Mesenchymal stem cell (in vitro differentiated cells and primary cell): ENCODE data around the gene PDCL2.

Experiments used
- DNase-seq: peaks from one replicate; pipeline ENCODE4 v3.0.0-alpha.2; 2013
- H2AFZ ChIP-seq: one replicate; pipeline ENCODE4 v1.6.1; 2013; ENCODE audit warnings: low read depth, mild to moderate bottlenecking, control low read depth, inconsistent platforms, low read length, moderate library complexity
- H2AK5ac ChIP-seq: 2 replicates; pipeline ENCODE4 v1.6.1; 2013; ENCODE audit warnings: low read length, moderate library complexity, mild to moderate bottlenecking, inconsistent platforms; ENCODE audit not compliant: severe bottlenecking
- H2BK120ac ChIP-seq: one replicate; pipeline ENCODE4 v1.6.1; 2013; ENCODE audit warnings: low read depth, mild to moderate bottlenecking, inconsistent platforms, low read length, moderate library complexity
- H2BK12ac ChIP-seq, 2 experiments: one replicate each; pipeline ENCODE4 v1.6.1; 2013; ENCODE audit warnings: inconsistent platforms in 2 of 2, low read length in 2 of 2, mild to moderate bottlenecking in 2 of 2, moderate library complexity in 2 of 2, control low read depth in 1 of 2
- H2BK15ac ChIP-seq: one replicate; pipeline ENCODE4 v1.6.1; 2013; ENCODE audit warnings: mild to moderate bottlenecking, low read depth, inconsistent platforms; ENCODE audit not compliant: poor library complexity, severe bottlenecking
- H2BK5ac ChIP-seq: 2 replicates; pipeline ENCODE4 v1.6.1; 2013; ENCODE audit warnings: low read depth, mild to moderate bottlenecking, low read length, control low read depth, inconsistent platforms; ENCODE audit not compliant: poor library complexity, severe bottlenecking
- H3K14ac ChIP-seq, 2 experiments: one replicate each; pipeline ENCODE4 v1.6.1; 2013; ENCODE audit warnings: inconsistent platforms in 2 of 2, low read length in 2 of 2, control low read depth in 1 of 2, mild to moderate bottlenecking in 1 of 2, moderate library complexity in 1 of 2
- H3K18ac ChIP-seq, 2 experiments: one replicate each; pipeline ENCODE4 v1.6.1; 2013; ENCODE audit warnings: inconsistent platforms in 2 of 2, low read length in 2 of 2, control low read depth in 1 of 2, low read depth in 1 of 2, mild to moderate bottlenecking in 1 of 2
- H3K23ac ChIP-seq, 2 experiments: one replicate each; pipeline ENCODE4 v1.6.1; 2013; ENCODE audit warnings: inconsistent platforms in 2 of 2, low read length in 2 of 2, mild to moderate bottlenecking in 2 of 2, moderate library complexity in 2 of 2, control low read depth in 1 of 2
- H3K27ac ChIP-seq: 2 replicates; pipeline ENCODE4 v1.5.1; 2013; ENCODE audit warnings: mild to moderate bottlenecking, moderate library complexity, low read length, control low read depth, inconsistent platforms; ENCODE audit not compliant: poor library complexity, severe bottlenecking
- H3K27me3 ChIP-seq, 2 experiments: 2 replicates each; pipeline versions ENCODE4 v1.6.1 to v1.7.0; 2013; ENCODE audit warnings: low read length in 2 of 2, mild to moderate bottlenecking in 2 of 2, moderate library complexity in 2 of 2, control low read depth in 1 of 2, inconsistent platforms in 1 of 2; ENCODE audit not compliant: control insufficient read depth in 1 of 2, insufficient read depth in 1 of 2
- H3K36me3 ChIP-seq, 2 experiments: 2 replicates each; pipeline versions ENCODE4 v1.6.1 to v1.7.0; 2013; ENCODE audit warnings: low read length in 2 of 2, control low read depth in 1 of 2, inconsistent platforms in 1 of 2, low read depth in 1 of 2, mild to moderate bottlenecking in 1 of 2; ENCODE audit not compliant: insufficient read depth in 2 of 2, control insufficient read depth in 1 of 2
- H3K4ac ChIP-seq, 2 experiments: one replicate each; pipeline ENCODE4 v1.6.1; 2013; ENCODE audit warnings: inconsistent platforms in 2 of 2, low read length in 2 of 2, mild to moderate bottlenecking in 2 of 2, moderate library complexity in 2 of 2, control low read depth in 1 of 2, low read depth in 1 of 2
- H3K4me1 ChIP-seq: 2 replicates; pipeline ENCODE4 v1.6.1; 2013; ENCODE audit warnings: low read depth, low read length, control low read depth; ENCODE audit not compliant: control insufficient read depth, insufficient read depth
- H3K4me2 ChIP-seq: 2 replicates; pipeline ENCODE4 v1.6.1; 2013; ENCODE audit warnings: low read length, mild to moderate bottlenecking, inconsistent platforms; ENCODE audit not compliant: poor library complexity, severe bottlenecking
- H3K4me3 ChIP-seq, 2 experiments: 2 replicates each; pipeline versions ENCODE4 v1.5.1 to v1.7.0; 2013; ENCODE audit warnings: low read length in 2 of 2, mild to moderate bottlenecking in 2 of 2, control low read depth in 1 of 2, low read depth in 1 of 2; ENCODE audit not compliant: insufficient read depth in 1 of 2
- H3K79me1 ChIP-seq: replicated peaks from 2 replicates; pipeline ENCODE4 v1.6.1; 2013; ENCODE audit warnings: mild to moderate bottlenecking, control low read depth, low read length, inconsistent platforms; ENCODE audit not compliant: poor library complexity, severe bottlenecking
- H3K9ac ChIP-seq: 2 replicates; pipeline ENCODE4 v1.7.0; 2013; ENCODE audit warnings: mild to moderate bottlenecking, low read length, moderate library complexity
- H3K9me3 ChIP-seq: 2 replicates; pipeline ENCODE4 v1.7.0; 2013; ENCODE audit warnings: mild to moderate bottlenecking, low read length; ENCODE audit not compliant: control insufficient read depth
- H4K8ac ChIP-seq: one replicate; pipeline ENCODE4 v1.6.1; 2013; ENCODE audit warnings: inconsistent platforms, mild to moderate bottlenecking, low read length, moderate library complexity
- H4K91ac ChIP-seq: one replicate; pipeline ENCODE4 v1.6.1; 2013; ENCODE audit warnings: mild to moderate bottlenecking, low read length, inconsistent platforms
- WGBS: methylation state at CpG from one replicate; pipeline ENCODE4 v1.1.7; 2013; ENCODE audit warnings: mixed read lengths; 5-methylcytosine and 5-hydroxymethylcytosine counted together

PDCL2 gene

DNA sequence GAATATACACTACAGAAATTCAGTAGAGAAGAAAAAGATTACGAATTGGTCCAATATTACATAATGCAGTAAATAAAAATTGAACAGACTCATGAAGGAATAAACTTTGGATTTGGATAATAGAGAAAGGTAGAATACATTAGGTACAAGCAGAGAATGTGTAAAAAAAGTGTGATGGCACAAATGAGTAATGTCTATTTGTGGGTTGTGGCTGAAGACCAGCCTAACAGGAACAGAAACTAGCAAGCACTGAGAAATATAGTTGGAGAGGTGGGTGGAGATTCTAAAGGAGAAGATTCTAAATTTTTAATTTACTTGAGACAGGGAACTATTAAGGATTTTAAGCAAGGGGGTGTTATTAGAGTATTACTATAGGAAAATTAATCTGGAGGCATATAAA, 30.2 kb downstream of the PDCL2 start:
- WGBS = no CpG with 5 or more reads among the region's 1 CpG
- no peak overlapping the region for H2BK5ac ChIP-seq
- H3K27me3 ChIP-seq = no peaks in the 10 kb centered on the region
- DNase-seq = no peak
- H2AFZ ChIP-seq = no peak overlapping the region
- no peak overlapping the region for H3K27ac ChIP-seq
- H4K91ac ChIP-seq = no peak overlapping the region
- no peaks in the 10 kb centered on the region for H3K79me1 ChIP-seq
- H3K18ac ChIP-seq = no peak overlapping the region
- H2BK12ac ChIP-seq = no peak overlapping the region
- H3K4me3 ChIP-seq = no peak overlapping the region
- no peaks in the 10 kb centered on the region for H3K4me1 ChIP-seq
- H3K23ac ChIP-seq = no peak overlapping the region
- H3K36me3 ChIP-seq = no peaks in the 10 kb centered on the region
- H3K14ac ChIP-seq = no peak overlapping the region
- no peak overlapping the region for H3K4me2 ChIP-seq
- no peak overlapping the region for H4K8ac ChIP-seq
- no peak overlapping the region for H2BK15ac ChIP-seq
- no peak overlapping the region for H3K9ac ChIP-seq
- no peaks in the 10 kb centered on the region for H3K9me3 ChIP-seq
- H3K4ac ChIP-seq = no peak overlapping the region
- H2AK5ac ChIP-seq = no peak overlapping the region
- H2BK120ac ChIP-seq = no peak overlapping the region

DNA sequence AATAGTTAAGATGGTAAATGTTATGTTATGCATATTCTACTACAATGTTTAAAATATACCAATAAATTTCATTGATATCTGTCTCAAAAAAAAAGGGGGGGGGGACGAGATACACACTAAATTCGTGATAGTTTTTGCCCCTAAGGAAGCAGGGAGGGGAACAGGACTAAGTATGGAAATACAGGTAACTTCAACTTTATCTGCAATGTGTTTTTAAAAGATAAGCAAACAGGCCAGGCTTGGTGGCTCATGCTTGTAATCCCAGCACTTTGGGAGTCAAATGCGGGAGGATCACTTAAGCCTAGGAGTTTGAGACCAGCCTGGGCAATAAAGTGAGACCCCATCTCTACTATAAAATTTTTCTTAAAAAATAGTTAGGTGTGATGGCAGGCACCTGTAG, 31.9 kb downstream of the PDCL2 start:
- Histone ChIP-seq H3K18ac (no peak overlapping the region), H2BK12ac (no peak overlapping the region), H2BK5ac (no peak overlapping the region), H2AFZ (no peak overlapping the region), H2BK120ac (no peak overlapping the region), H3K9me3 (no peaks in the 10 kb centered on the region), H3K9ac (no peak overlapping the region), H3K4me2 (no peak overlapping the region), H4K91ac (no peak overlapping the region), H3K27me3 (no peaks in the 10 kb centered on the region), H4K8ac (no peak overlapping the region), H3K36me3 (no peaks in the 10 kb centered on the region), H3K27ac (no peak overlapping the region), H2AK5ac (no peak overlapping the region), H3K23ac (no peak overlapping the region), H3K4me1 (no peaks in the 10 kb centered on the region), H3K79me1 (no peaks in the 10 kb centered on the region), H3K4me3 (no peak overlapping the region), H3K4ac (no peak overlapping the region), H2BK15ac (no peak overlapping the region), H3K14ac (no peak overlapping the region)
- WGBS = 84% methylated on average over 2 of the region's 3 CpGs
- DNase-seq = no peak

DNA sequence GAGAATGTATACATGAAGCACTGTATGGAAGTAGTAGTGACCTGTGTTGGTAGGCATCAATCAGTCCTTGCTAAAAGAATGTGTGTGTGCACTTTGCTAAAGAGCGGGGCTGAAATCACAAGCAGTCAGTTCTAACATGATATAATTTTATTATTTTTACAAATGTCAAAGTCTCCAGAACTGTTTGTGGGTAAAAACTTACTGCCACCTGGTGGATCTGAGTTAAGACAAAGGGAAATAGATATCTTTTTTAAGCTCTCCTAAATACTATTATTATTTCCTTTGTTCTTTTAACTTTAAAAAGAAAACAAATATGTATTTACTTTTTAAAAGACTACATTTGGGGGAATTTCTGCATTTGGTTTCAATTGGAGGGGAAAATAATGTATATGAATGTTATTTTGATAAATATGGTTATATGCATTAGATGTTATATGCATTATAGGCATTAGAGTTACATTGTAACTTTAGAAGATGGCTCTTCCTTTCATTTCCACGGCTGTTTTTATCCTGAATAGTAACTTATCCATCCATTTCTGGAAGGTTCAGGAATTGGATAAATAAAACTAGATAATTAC, 37.5 kb downstream of the PDCL2 start:
- no peak overlapping the region for H4K91ac ChIP-seq
- H3K14ac ChIP-seq = no peak overlapping the region
- peak overlapping the region in 1 of 2 experiments; percentile 81 for H3K4me3 ChIP-seq
- no peaks in the 10 kb centered on the region for H3K9me3 ChIP-seq
- no CpG with 5 or more reads among the region's 2 CpGs for WGBS
- no peak overlapping the region for H2BK15ac ChIP-seq
- H2BK120ac ChIP-seq = no peak overlapping the region
- no peak overlapping the region for H3K4ac ChIP-seq
- no peaks in the 10 kb centered on the region for H3K36me3 ChIP-seq
- H3K79me1 ChIP-seq = no peaks in the 10 kb centered on the region
- no peaks in the 10 kb centered on the region for H3K27me3 ChIP-seq
- H2AK5ac ChIP-seq = no peak overlapping the region
- peak; percentile 44 for DNase-seq
- no peak overlapping the region for H2BK12ac ChIP-seq
- no peak overlapping the region for H4K8ac ChIP-seq
- H3K4me2 ChIP-seq = no peak overlapping the region
- no peak overlapping the region for H3K23ac ChIP-seq
- H2BK5ac ChIP-seq = no peak overlapping the region
- no peak overlapping the region for H3K27ac ChIP-seq
- H3K4me1 ChIP-seq = no peaks in the 10 kb centered on the region
- peak overlapping the region; percentile 84 for H3K9ac ChIP-seq
- H2AFZ ChIP-seq = no peak overlapping the region
- H3K18ac ChIP-seq = no peak overlapping the region

DNA sequence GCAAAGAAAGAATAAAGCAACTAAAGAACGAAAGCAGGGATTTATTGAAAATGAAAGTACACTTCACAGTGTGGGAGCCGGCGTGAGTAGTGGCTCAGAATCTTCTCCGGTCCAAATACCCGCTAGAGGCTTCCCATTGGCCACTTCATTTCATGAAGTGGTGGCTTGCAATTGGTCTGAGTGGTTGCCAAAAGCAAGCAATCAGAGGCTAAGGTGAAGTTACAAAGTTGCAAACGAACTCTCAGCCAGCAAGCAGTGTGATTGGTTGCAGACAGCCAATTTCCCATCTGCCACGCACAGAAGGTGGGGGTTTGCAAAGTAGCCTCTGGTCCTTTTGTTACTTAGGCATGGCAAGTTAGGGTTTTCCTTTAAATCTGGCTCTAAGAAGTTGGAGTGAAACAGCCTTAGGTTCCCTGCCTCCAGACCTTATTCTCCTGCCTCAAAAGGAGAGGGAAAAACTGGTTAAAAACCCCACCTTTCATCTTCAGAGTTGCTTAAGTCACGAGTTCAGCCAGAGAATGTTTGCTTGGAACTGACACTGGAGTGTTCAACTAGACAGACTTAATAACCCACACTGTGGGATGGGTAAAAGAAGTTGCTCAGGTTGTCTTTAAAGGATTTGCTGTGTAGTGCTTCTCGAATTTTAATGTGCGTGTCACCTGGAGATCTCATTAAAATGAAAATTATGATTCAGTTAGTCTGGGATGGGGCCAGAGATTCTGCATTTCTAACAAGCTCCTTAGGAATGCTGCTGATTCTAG, 38.4 kb downstream of the PDCL2 start:
- Histone ChIP-seq H2AFZ (no peak overlapping the region), H3K4me2 (no peak overlapping the region), H3K27me3 (no peaks in the 10 kb centered on the region), H3K23ac (no peak overlapping the region), H2AK5ac (no peak overlapping the region), H3K27ac (no peak overlapping the region), H3K4me1 (no peaks in the 10 kb centered on the region), H3K36me3 (no peaks in the 10 kb centered on the region), H2BK15ac (no peak overlapping the region), H3K79me1 (no peaks in the 10 kb centered on the region), H3K4me3 (peak overlapping the region in 1 of 2 experiments; percentile 81), H3K4ac (no peak overlapping the region), H3K14ac (no peak overlapping the region), H2BK12ac (no peak overlapping the region), H2BK120ac (no peak overlapping the region), H4K91ac (no peak overlapping the region), H2BK5ac (no peak overlapping the region), H3K18ac (no peak overlapping the region), H3K9me3 (no peaks in the 10 kb centered on the region), H3K9ac (peak overlapping the region; percentile 84), H4K8ac (no peak overlapping the region)
- 86% methylated on average over 10 of the region's 10 CpGs for WGBS
- no peak for DNase-seq
